Prostate gland (tissue), 2 donors: ENCODE data around the gene SPA17.

Experiments
- CTCF ChIP-seq, 4 experiments: fragments of 200-600 bp in 2 of 4; fragments of 450-650 bp in 2 of 4; sonication (generic) in 2 of 4; IDR thresholded peaks; 1 replicate in 3 of 4; 2 replicates in 1 of 4; pipeline ENCODE4 v1.5.1; 2016 to 2019; ENCODE audit warnings: antibody characterized with exemption in 4 of 4, mild to moderate bottlenecking in 2 of 4, moderate library complexity in 2 of 4
- POLR2A ChIP-seq: fragments of 450-650 bp; IDR thresholded peaks from one replicate; pipeline ENCODE4 v1.6.1; 2016; ENCODE audit warnings: antibody characterized with exemption, mild to moderate bottlenecking
- POLR2AphosphoS5 ChIP-seq: sonication (generic); formaldehyde crosslinking; IDR thresholded peaks from one replicate; pipeline ENCODE4 v1.6.1; 2017; ENCODE audit warnings: antibody characterized with exemption

GRCh38 chr11:124669193-124669592, 4.5 kb upstream of the SPA17 start:
- TF ChIP-seq POLR2AphosphoS5 (peak; percentile 19), CTCF (IDR thresholded peaks at IDR 0.05) (peak; percentile 65 to 82 (median 74)), POLR2A (no peak)
